Measurements from ENCODE around the gene TACR1.
"Not testable (repeated sequence)": the region's sequence is repeated elsewhere in the genome, so short reads cannot be mapped to it uniquely, and the experiment has no call there.

Gene TACR1

GRCh38 chr2:75194184-75194868, 5.0 kb downstream of the TACR1 start:
- DNase-seq (ENCODE audit: low spot score): no peak

- no peak for DNase-seq (ENCODE audit: low spot score)
These were observed 6.8 kb downstream of the TACR1 start for GRCh38 chr2:75192496-75192895.

GRCh38 chr2:75190271-75190990, 8.9 kb downstream of the TACR1 start:
- no peak for DNase-seq (ENCODE audit: low spot score)

GRCh38 chr2:75186821-75187220, 12.5 kb downstream of the TACR1 start:
- no peak for DNase-seq (ENCODE audit: low spot score)

GRCh38 chr2:75182606-75183005, 16.7 kb downstream of the TACR1 start:
- no peak for DNase-seq (ENCODE audit: low spot score)

- no peak for DNase-seq (ENCODE audit: low spot score)
These were observed 18.8 kb downstream of the TACR1 start for GRCh38 chr2:75180476-75180875.

- DNase-seq (ENCODE audit: low spot score): no peak
These were observed 21.9 kb downstream of the TACR1 start for GRCh38 chr2:75177427-75177826.

GRCh38 chr2:75175456-75175855, 23.9 kb downstream of the TACR1 start:
- DNase-seq (ENCODE audit: low spot score): no peak

GRCh38 chr2:75174981-75175380, 24.3 kb downstream of the TACR1 start:
- DNase-seq (ENCODE audit: low spot score): no peak

GRCh38 chr2:75174519-75174918, 24.8 kb downstream of the TACR1 start:
- DNase-seq (ENCODE audit: low spot score): no peak

GRCh38 chr2:75173740-75174139, 25.6 kb downstream of the TACR1 start:
- DNase-seq (ENCODE audit: low spot score): no peak

- DNase-seq (ENCODE audit: low spot score): not testable (repeated sequence)
These were observed 27.9 kb downstream of the TACR1 start for GRCh38 chr2:75171423-75171822.

- no peak for DNase-seq (ENCODE audit: low spot score)
These were observed 28.4 kb downstream of the TACR1 start for GRCh38 chr2:75170889-75171288.

- DNase-seq (ENCODE audit: low spot score): no peak
These were observed 31.1 kb downstream of the TACR1 start for GRCh38 chr2:75168186-75168585.

- no peak for DNase-seq (ENCODE audit: low spot score)
These were observed 32.8 kb downstream of the TACR1 start for GRCh38 chr2:75166491-75166890.

GRCh38 chr2:75162897-75163296, 36.4 kb downstream of the TACR1 start:
- DNase-seq (ENCODE audit: low spot score): no peak

- DNase-seq (ENCODE audit: low spot score): no peak
These were observed 37.1 kb downstream of the TACR1 start for GRCh38 chr2:75162259-75162658.

GRCh38 chr2:75157435-75157834, 41.9 kb downstream of the TACR1 start:
- DNase-seq (ENCODE audit: low spot score): no peak

GRCh38 chr2:75155115-75155514, 44.2 kb downstream of the TACR1 start:
- DNase-seq (ENCODE audit: low spot score): no peak

GRCh38 chr2:75153221-75153620, 46.1 kb downstream of the TACR1 start:
- DNase-seq (ENCODE audit: low spot score): no peak

- not testable (repeated sequence) for DNase-seq (ENCODE audit: low spot score)
These were observed 47.1 kb downstream of the TACR1 start for GRCh38 chr2:75152243-75152642.

- DNase-seq (ENCODE audit: low spot score): not testable (repeated sequence)
These were observed 51.4 kb downstream of the TACR1 start for GRCh38 chr2:75147884-75148283.

GRCh38 chr2:75146606-75147332, 52.6 kb downstream of the TACR1 start:
- DNase-seq (ENCODE audit: low spot score): no peak

All from left forelimb (tissue), 1 donor.